Epithelial cell of proximal tubule (primary cell): ENCODE measurements around the gene SLC25A42. TPM values are rescaled to one million over a fixed set of nuclear protein-coding genes. Genes with fewer than 3 reads are reported as not detected.

ENCODE experiments used
- DNase-seq: peaks from one replicate; pipeline ENCODE4 v3.0.0-alpha.2; 2011; ENCODE audit warnings: low read depth
- H3K4me3 ChIP-seq: 2 replicates; pipeline ENCODE4 v1.5.1; 2011; ENCODE audit warnings: low read depth, mild to moderate bottlenecking, low read length
- total RNA-seq: library from RNA; depleted of rRNA; stranded (reverse); fragments of >200 nt; gene quantifications from 2 replicates; pipeline ENCODE4 v1.2.3, GENCODE V29; 2015
- TF ChIP-seq, protein P1 (sequence below): conservative IDR thresholded peaks from 2 replicates; pipeline ENCODE4 v1.5.1; 2012; ENCODE audit warnings: low read depth, mild to moderate bottlenecking, low read length

SLC25A42 gene
- total RNA-seq, 1 donor from 2014 or later = 2.9 TPM

GRCh38 chr19:19055701-19056100 lies 8.1 kb upstream of the SLC25A42 start:
- TF ChIP-seq, protein P1, sequence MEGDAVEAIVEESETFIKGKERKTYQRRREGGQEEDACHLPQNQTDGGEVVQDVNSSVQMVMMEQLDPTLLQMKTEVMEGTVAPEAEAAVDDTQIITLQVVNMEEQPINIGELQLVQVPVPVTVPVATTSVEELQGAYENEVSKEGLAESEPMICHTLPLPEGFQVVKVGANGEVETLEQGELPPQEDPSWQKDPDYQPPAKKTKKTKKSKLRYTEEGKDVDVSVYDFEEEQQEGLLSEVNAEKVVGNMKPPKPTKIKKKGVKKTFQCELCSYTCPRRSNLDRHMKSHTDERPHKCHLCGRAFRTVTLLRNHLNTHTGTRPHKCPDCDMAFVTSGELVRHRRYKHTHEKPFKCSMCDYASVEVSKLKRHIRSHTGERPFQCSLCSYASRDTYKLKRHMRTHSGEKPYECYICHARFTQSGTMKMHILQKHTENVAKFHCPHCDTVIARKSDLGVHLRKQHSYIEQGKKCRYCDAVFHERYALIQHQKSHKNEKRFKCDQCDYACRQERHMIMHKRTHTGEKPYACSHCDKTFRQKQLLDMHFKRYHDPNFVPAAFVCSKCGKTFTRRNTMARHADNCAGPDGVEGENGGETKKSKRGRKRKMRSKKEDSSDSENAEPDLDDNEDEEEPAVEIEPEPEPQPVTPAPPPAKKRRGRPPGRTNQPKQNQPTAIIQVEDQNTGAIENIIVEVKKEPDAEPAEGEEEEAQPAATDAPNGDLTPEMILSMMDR = no peak

DNA sequence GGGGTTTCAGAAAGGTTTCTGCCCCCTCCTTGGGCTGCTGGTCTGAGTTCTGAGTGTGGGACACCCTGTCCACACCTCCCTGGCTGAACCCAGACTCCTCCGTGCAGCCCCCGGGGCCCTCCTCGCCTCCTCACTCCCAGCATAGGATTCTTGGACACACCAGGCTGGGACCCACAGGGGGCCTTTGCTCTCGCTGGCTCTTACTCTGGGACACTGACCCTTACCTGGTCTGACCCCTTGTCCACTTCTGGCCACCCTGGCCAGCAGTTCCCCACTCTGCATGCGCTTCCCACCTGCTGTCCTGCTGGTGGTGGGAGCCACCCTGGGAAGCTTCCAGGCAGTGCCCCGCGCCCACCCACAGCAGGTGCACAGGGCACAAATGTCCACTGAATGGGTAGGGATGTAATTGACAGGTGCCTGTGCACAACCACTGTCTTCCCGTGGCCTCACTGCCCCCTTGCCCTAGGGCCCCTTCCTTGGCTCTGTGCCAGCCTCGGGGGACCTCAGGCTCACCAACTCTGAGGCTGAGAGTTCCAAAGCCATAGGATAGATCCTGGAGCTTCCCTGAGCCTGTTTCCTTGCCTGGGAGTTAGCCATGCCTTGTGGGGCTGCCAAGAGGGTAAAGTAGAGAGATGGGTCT lies 7.0 kb upstream of the SLC25A42 start:
- TF ChIP-seq, protein P1 = no peak
- no peak overlapping the region for H3K4me3 ChIP-seq
- DNase-seq = no peak

More at GRCh38 chr19:19055701-19056100, 8.1 kb upstream of the SLC25A42 start:
- no peak for DNase-seq
- H3K4me3 ChIP-seq = no peak overlapping the region

DNA sequence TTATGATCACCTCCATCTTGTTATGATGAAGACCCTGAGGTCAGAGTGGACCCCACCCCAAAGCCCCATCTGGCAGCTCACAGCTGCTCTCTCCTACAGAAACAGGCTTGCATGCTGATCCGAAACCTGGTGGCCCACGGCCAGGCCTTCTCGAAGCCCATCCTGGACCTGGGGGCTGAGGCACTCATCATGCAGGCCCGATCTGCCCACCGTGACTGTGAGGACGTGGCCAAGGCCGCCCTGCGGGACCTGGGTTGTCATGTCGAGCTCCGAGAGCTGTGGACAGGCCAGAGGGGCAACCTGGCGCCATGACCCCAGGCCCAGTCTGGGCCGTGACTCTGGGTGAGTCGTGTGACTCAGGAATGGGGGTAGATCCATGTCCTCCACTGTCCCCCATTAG lies 6.5 kb upstream of the SLC25A42 start:
- no peak overlapping the region for H3K4me3 ChIP-seq
- no peak for DNase-seq
- TF ChIP-seq, protein P1 = no peak

DNA sequence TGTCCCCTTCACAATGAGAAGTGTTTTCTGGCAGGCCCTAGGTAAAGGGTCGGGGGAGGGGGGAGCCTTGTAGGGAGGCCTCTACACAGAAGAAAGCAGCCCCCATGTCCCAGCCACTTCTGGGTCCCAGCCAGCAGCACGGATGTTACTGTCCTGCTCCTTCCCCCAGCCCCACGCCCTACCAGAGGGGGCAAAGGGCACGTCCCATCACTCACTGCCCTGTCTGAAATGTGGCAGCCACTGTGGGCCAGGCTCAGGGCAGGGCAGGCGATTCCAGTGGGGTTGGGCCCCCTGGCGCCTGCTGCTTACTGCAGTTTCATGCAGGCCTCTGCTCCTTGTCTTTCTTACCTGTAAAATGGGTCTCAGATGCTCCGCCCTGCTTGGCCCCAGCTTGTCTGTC lies 6.1 kb upstream of the SLC25A42 start:
- no peak for DNase-seq
- no peak overlapping the region for H3K4me3 ChIP-seq
- TF ChIP-seq, protein P1 = no peak

DNA sequence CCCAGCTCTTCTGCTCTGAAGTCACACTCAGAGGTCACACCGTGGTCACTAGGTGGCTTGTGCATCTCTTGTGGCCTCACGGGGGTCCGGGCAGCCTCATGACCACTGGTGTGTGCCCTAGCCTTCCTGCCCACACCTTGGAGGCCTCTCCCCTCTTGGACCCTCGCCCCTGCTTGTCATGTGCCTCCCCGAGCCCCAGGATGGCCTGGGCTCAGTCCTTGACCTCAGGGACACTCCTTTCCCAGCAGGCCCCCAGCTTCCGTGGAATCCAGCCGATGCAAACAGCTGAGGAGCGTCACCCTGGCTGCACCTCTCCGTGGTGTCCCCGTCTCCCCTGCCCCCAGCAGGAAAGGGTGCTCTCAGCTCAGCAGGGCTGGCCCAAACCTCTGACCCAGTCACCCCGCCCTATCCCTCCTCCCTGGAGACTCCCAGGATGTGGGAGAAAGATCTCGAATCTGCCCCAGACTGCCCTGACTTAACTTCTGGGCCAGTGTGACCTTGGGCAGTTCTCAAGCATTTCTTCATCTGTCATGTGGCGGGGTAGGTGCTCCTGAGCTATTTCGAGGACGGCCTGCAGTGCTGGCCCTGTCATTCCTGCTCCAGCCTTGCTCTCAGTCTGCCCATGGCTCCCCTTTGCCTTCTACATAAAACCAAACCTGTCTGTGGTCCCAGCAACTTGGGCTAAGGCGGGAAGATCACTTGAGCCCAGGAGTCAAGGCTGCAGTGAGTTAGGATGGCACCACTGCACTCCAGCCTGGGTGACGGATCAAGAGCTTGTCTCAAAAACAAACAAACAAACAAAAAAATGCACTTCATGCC lies 4.6 kb upstream of the SLC25A42 start:
- no peak for DNase-seq
- TF ChIP-seq, protein P1 = no peak
- H3K4me3 ChIP-seq = no peak overlapping the region

DNA sequence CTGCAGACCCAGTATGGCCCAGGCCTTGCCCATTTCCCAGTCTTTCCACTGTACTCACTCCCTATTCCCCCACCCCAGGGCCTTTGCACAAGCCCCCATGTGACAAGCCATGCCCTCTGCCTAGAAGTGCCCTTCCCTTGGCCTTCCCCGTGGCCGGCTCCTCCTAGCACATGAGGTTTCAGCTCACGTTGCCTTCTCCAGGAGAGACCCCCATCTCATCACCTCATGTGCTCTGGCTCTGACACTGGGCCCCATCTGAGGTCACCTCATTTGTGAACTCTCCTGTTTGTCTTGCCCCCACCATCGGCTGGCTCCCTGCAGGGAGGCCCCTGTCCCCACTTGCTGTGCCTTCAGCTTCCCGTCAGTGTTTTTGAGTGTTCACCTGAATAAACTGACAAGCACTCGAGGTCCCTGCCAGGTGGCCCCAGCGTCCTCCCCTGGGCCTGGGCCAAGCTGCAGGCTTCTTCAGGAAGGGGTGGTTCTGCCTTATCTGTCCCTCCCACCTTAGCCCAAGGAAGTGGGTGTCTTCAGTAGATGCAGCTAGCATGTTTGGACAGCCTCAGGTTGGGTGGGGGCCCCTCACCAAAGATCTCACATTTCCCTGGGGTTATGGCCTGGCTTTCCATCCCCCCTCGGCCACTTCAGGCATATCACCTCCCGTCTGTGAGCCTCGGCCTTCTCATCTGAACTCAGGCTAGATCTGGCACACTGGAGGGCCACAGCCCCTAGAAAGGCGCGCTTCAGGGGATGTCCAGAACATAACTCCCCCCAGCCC lies 3.8 kb upstream of the SLC25A42 start:
- DNase-seq = no peak
- TF ChIP-seq, protein P1 = no peak
- H3K4me3 ChIP-seq = no peak overlapping the region
